ENCODE data around the gene UBA52. TPM values are rescaled to one million over a fixed set of nuclear protein-coding genes. Genes with fewer than 3 reads are reported as not detected.
"Not testable (repeated sequence)": the region's sequence is repeated elsewhere in the genome, so short reads cannot be mapped to it uniquely, and the experiment has no call there.

The UBA52 gene
- total RNA-seq (561 and 593 TPM in 2 replicates), polyA plus RNA-seq (470 and 498 TPM in 2 replicates)

GRCh38 chr19:18571564-18572344 is at the start of gene UBA52:
UBA52 (plus strand) TSS chr19:18571857; CDS start chr19:18573301, 1,444 bp downstream.
- TF ChIP-seq EZH2phosphoT487 (IDR thresholded peaks at IDR 0.05; ENCODE audit: low read depth, severe bottlenecking, unreplicated experiment) (no peak), EZH2 (IDR thresholded peaks at IDR 0.05; ENCODE audit: borderline replicate concordance) (no peak), CTCF (IDR thresholded peaks at IDR 0.05; ENCODE audit: poor library complexity) (no peak)
- no peaks in the 10 kb centered on the region for H3K36me3 ChIP-seq (replicated peaks; ENCODE audit: insufficient read depth, low read depth)

GRCh38 chr19:18522124-18522861 is 49.4 kb upstream of the UBA52 start:
- TF ChIP-seq CTCF (IDR thresholded peaks at IDR 0.05; ENCODE audit: poor library complexity) (no peak), EZH2 (IDR thresholded peaks at IDR 0.05; ENCODE audit: borderline replicate concordance) (no peak), EZH2phosphoT487 (IDR thresholded peaks at IDR 0.05; ENCODE audit: low read depth, severe bottlenecking, unreplicated experiment) (no peak)
- H3K4me3 ChIP-seq = no peak overlapping the region
- H2AFZ ChIP-seq = peak overlapping the region; percentile 23
- H3K27me3 ChIP-seq = no peaks in the 10 kb centered on the region
- peaks cover 33% of the 10 kb centered on the region for H3K79me2 ChIP-seq
- peak; percentile 100 for DNase-seq (ENCODE audit: low spot score)
- no peaks in the 10 kb centered on the region for H3K36me3 ChIP-seq (replicated peaks; ENCODE audit: insufficient read depth, low read depth)
- peaks cover 8% of the 10 kb centered on the region for H4K20me1 ChIP-seq (ENCODE audit: insufficient read depth, poor library complexity, severe bottlenecking)
- H3K4me1 ChIP-seq (ENCODE audit: insufficient read depth) = peaks cover 18% of the 10 kb centered on the region
- H3K4me2 ChIP-seq = peak overlapping the region; percentile 67
- peak overlapping the region; percentile 51 for H3K27ac ChIP-seq
- 2% methylated on average over 50 of the region's 51 CpGs for WGBS (ENCODE audit: low lambda C conversion rate, missing lambda C conversion rate)
- H3K9me2 ChIP-seq (replicated peaks; ENCODE audit: insufficient read depth) = no peaks in the 10 kb centered on the region
- H3K9me3 ChIP-seq (ENCODE audit: low read depth) = no peaks in the 10 kb centered on the region

More at GRCh38 chr19:18571564-18572344, at the start of gene UBA52:
- H3K9me3 ChIP-seq (ENCODE audit: low read depth) = no peaks in the 10 kb centered on the region
- H3K9me2 ChIP-seq (replicated peaks; ENCODE audit: insufficient read depth) = no peaks in the 10 kb centered on the region
- peak; percentile 99 for DNase-seq (ENCODE audit: low spot score)
- H3K4me3 ChIP-seq = peak within 1 kb of the TSS; percentile 67
- H3K27me3 ChIP-seq = no peaks in the 10 kb centered on the region
- WGBS (ENCODE audit: low lambda C conversion rate, missing lambda C conversion rate) = under 1% methylated on average over 42 of the region's 75 CpGs
- H4K20me1 ChIP-seq (ENCODE audit: insufficient read depth, poor library complexity, severe bottlenecking) = peaks cover 13% of the 10 kb centered on the region
- H2AFZ ChIP-seq = peak within 1 kb of the TSS; percentile 42
- H3K79me2 ChIP-seq = peaks cover 20% of the 10 kb centered on the region
- peak within 1 kb of the TSS; percentile 98 for H3K4me2 ChIP-seq
- peak within 1 kb of the TSS; percentile 86 for H3K27ac ChIP-seq
- peaks cover 12% of the 10 kb centered on the region for H3K4me1 ChIP-seq (ENCODE audit: insufficient read depth)

DNA sequence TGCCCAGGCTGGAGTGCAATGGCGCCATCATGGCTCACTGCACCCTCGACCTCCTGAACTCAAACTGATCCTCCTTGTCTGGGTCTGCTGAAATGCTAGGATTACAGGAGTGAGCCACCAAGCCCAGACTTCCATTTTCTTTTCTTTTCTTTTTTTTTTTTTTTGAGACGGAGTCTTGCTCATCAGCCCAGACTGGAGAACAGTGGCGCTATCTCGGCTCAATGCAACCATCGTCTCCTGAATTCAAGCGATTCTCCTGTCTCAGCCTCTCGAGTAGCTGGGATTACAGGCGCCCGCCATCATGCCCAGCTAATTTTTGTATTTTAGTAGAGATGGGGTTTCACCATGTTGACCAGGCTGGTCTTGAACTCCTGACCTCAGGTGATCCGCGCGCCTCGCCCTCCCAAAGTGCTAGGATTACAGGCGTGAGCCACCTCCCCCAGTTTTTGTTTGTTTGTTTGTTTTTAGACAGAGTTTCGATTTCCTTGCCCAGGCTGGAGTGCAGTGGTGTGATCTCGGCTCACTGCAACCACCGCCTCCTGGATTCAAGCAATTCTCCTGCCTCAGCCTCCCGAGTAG is 48.7 kb upstream of the UBA52 start:
- 87% methylated on average over 19 of the region's 19 CpGs for WGBS (ENCODE audit: low lambda C conversion rate, missing lambda C conversion rate)
- peak overlapping the region; percentile 67 for H3K4me2 ChIP-seq
- peak overlapping the region; percentile 51 for H3K27ac ChIP-seq
- not testable (repeated sequence) for H3K9me3 ChIP-seq (ENCODE audit: low read depth); DNase-seq (ENCODE audit: low spot score); H3K36me3 ChIP-seq (replicated peaks; ENCODE audit: insufficient read depth, low read depth); H3K27me3 ChIP-seq; H3K9me2 ChIP-seq (replicated peaks; ENCODE audit: insufficient read depth); H3K4me3 ChIP-seq; H4K20me1 ChIP-seq (ENCODE audit: insufficient read depth, poor library complexity, severe bottlenecking)
- peaks cover 27% of the 10 kb centered on the region for H3K79me2 ChIP-seq
- peaks cover 18% of the 10 kb centered on the region for H3K4me1 ChIP-seq (ENCODE audit: insufficient read depth)
- H2AFZ ChIP-seq = peak overlapping the region; percentile 23

Measured in hepatocyte (in vitro differentiated cells).